T-helper 2 cell treated with Interferon-gamma antibody and Interleukin-4, amounts not matched to agents 5 μg/mL and 100 μg/mL, for 36 hours (primary cell): ENCODE data around the gene CLDN7.

Experiments
- DNase-seq: peaks from one replicate; pipeline ENCODE4 v3.0.0; 2021; ENCODE audit warnings: low spot score
- H3K27ac Mint-ChIP-seq: one replicate; pipeline ENCODE4 v1.8.0; 2021; ENCODE audit warnings: mild to moderate bottlenecking, mixed read lengths
- H3K27me3 Mint-ChIP-seq: one replicate; pipeline ENCODE4 v1.8.0; 2021; ENCODE audit warnings: low read depth, mixed read lengths
- H3K36me3 Mint-ChIP-seq: one replicate; pipeline ENCODE4 v1.8.0; 2021; ENCODE audit warnings: low read depth, mixed read lengths
- H3K4me1 Mint-ChIP-seq: one replicate; pipeline ENCODE4 v1.8.0; 2021; ENCODE audit warnings: low read depth, mixed read lengths
- H3K4me3 Mint-ChIP-seq: one replicate; pipeline ENCODE4 v1.8.0; 2022; ENCODE audit warnings: mild to moderate bottlenecking, moderate library complexity, mixed read lengths
- H3K9me3 Mint-ChIP-seq: one replicate; pipeline ENCODE4 v1.8.0; 2021; ENCODE audit warnings: mixed read lengths

The CLDN7 gene

GRCh38 chr17:7293816-7294613 is 31.7 kb upstream of the CLDN7 start:
- Mint-ChIP-seq H3K4me1 (peaks cover 20% of the 10 kb centered on the region), H3K27ac (no peak overlapping the region), H3K36me3 (no peaks in the 10 kb centered on the region), H3K4me3 (peak overlapping the region; percentile 49), H3K9me3 (no peaks in the 10 kb centered on the region), H3K27me3 (peaks cover 34% of the 10 kb centered on the region)
- DNase-seq, result no peak

- H3K4me1 Mint-ChIP-seq, result peaks cover 20% of the 10 kb centered on the region
- H3K36me3 Mint-ChIP-seq, result no peaks in the 10 kb centered on the region
- DNase-seq, result no peak
- H3K4me3 Mint-ChIP-seq, result peak overlapping the region; percentile 49
- peaks cover 36% of the 10 kb centered on the region for H3K27me3 Mint-ChIP-seq
- no peak overlapping the region for H3K27ac Mint-ChIP-seq
- H3K9me3 Mint-ChIP-seq, result no peaks in the 10 kb centered on the region
Measured at GRCh38 chr17:7293159-7293558, 30.9 kb upstream of the CLDN7 start.

- H3K27ac Mint-ChIP-seq, result no peak overlapping the region
- DNase-seq, result no peak
- peaks cover 36% of the 10 kb centered on the region for H3K27me3 Mint-ChIP-seq
- H3K9me3 Mint-ChIP-seq, result no peaks in the 10 kb centered on the region
- H3K4me1 Mint-ChIP-seq, result peaks cover 20% of the 10 kb centered on the region
- no peak overlapping the region for H3K4me3 Mint-ChIP-seq
- no peaks in the 10 kb centered on the region for H3K36me3 Mint-ChIP-seq
Measured at GRCh38 chr17:7292729-7293128, 30.5 kb upstream of the CLDN7 start.

GRCh38 chr17:7292194-7292593 is 29.9 kb upstream of the CLDN7 start:
- Mint-ChIP-seq H3K9me3 (no peaks in the 10 kb centered on the region), H3K4me3 (no peak overlapping the region), H3K27ac (no peak overlapping the region), H3K27me3 (peaks cover 36% of the 10 kb centered on the region), H3K36me3 (no peaks in the 10 kb centered on the region), H3K4me1 (peaks cover 20% of the 10 kb centered on the region)
- DNase-seq, result no peak

- peaks cover 12% of the 10 kb centered on the region for H3K4me1 Mint-ChIP-seq
- peaks cover 40% of the 10 kb centered on the region for H3K27me3 Mint-ChIP-seq
- no peak for DNase-seq
- H3K36me3 Mint-ChIP-seq, result no peaks in the 10 kb centered on the region
- H3K4me3 Mint-ChIP-seq, result no peak overlapping the region
- H3K27ac Mint-ChIP-seq, result no peak overlapping the region
- H3K9me3 Mint-ChIP-seq, result no peaks in the 10 kb centered on the region
Measured at GRCh38 chr17:7290685-7291084, 28.4 kb upstream of the CLDN7 start.

GRCh38 chr17:7290166-7290565 is 27.9 kb upstream of the CLDN7 start:
- no peak overlapping the region for H3K27ac Mint-ChIP-seq
- H3K36me3 Mint-ChIP-seq, result no peaks in the 10 kb centered on the region
- DNase-seq, result no peak
- H3K27me3 Mint-ChIP-seq, result peaks cover 36% of the 10 kb centered on the region
- no peaks in the 10 kb centered on the region for H3K9me3 Mint-ChIP-seq
- peaks cover 8% of the 10 kb centered on the region for H3K4me1 Mint-ChIP-seq
- no peak overlapping the region for H3K4me3 Mint-ChIP-seq

- Mint-ChIP-seq H3K9me3 (no peaks in the 10 kb centered on the region), H3K27me3 (peaks cover 35% of the 10 kb centered on the region), H3K4me1 (peaks cover 5% of the 10 kb centered on the region), H3K36me3 (no peaks in the 10 kb centered on the region), H3K4me3 (no peak overlapping the region), H3K27ac (no peak overlapping the region)
- DNase-seq, result no peak
Measured at GRCh38 chr17:7289256-7290032, 27.2 kb upstream of the CLDN7 start.

- H3K9me3 Mint-ChIP-seq, result no peaks in the 10 kb centered on the region
- DNase-seq, result no peak
- no peak overlapping the region for H3K4me3 Mint-ChIP-seq
- no peaks in the 10 kb centered on the region for H3K36me3 Mint-ChIP-seq
- H3K27me3 Mint-ChIP-seq, result peaks cover 34% of the 10 kb centered on the region
- H3K4me1 Mint-ChIP-seq, result peaks cover 6% of the 10 kb centered on the region
- H3K27ac Mint-ChIP-seq, result no peak overlapping the region
Measured at GRCh38 chr17:7285679-7286078, 23.4 kb upstream of the CLDN7 start.

GRCh38 chr17:7284911-7285310 is 22.6 kb upstream of the CLDN7 start:
- H3K27ac Mint-ChIP-seq, result no peak overlapping the region
- peaks cover 41% of the 10 kb centered on the region for H3K27me3 Mint-ChIP-seq

GRCh38 chr17:7283471-7284216 is 21.4 kb upstream of the CLDN7 start:
- no peaks in the 10 kb centered on the region for H3K36me3 Mint-ChIP-seq
- H3K4me1 Mint-ChIP-seq, result peaks cover 12% of the 10 kb centered on the region
- H3K27me3 Mint-ChIP-seq, result peaks cover 47% of the 10 kb centered on the region
- H3K4me3 Mint-ChIP-seq, result no peak overlapping the region
- H3K9me3 Mint-ChIP-seq, result no peaks in the 10 kb centered on the region
- no peak overlapping the region for H3K27ac Mint-ChIP-seq
- DNase-seq, result no peak

More at GRCh38 chr17:7284911-7285310, 22.6 kb upstream of the CLDN7 start:
- H3K9me3 Mint-ChIP-seq, result no peaks in the 10 kb centered on the region
- H3K4me1 Mint-ChIP-seq, result peaks cover 12% of the 10 kb centered on the region
- no peaks in the 10 kb centered on the region for H3K36me3 Mint-ChIP-seq
- DNase-seq, result no peak
- no peak overlapping the region for H3K4me3 Mint-ChIP-seq

GRCh38 chr17:7282752-7283321 is 20.6 kb upstream of the CLDN7 start:
- H3K36me3 Mint-ChIP-seq, result no peaks in the 10 kb centered on the region
- H3K27ac Mint-ChIP-seq, result no peak overlapping the region
- no peak for DNase-seq
- no peaks in the 10 kb centered on the region for H3K9me3 Mint-ChIP-seq
- H3K4me1 Mint-ChIP-seq, result peaks cover 12% of the 10 kb centered on the region
- peaks cover 44% of the 10 kb centered on the region for H3K27me3 Mint-ChIP-seq
- H3K4me3 Mint-ChIP-seq, result peak overlapping the region; percentile 33

- peaks cover 46% of the 10 kb centered on the region for H3K27me3 Mint-ChIP-seq
- no peaks in the 10 kb centered on the region for H3K9me3 Mint-ChIP-seq
- peak overlapping the region; percentile 76 for H3K4me3 Mint-ChIP-seq
- peaks cover 12% of the 10 kb centered on the region for H3K4me1 Mint-ChIP-seq
- no peak overlapping the region for H3K27ac Mint-ChIP-seq
- no peak for DNase-seq
- no peaks in the 10 kb centered on the region for H3K36me3 Mint-ChIP-seq
Measured at GRCh38 chr17:7281953-7282751, 19.9 kb upstream of the CLDN7 start.
